Keratinocyte (primary cell): ENCODE results near the gene VTI1A. TPM values are rescaled to one million over a fixed set of nuclear protein-coding genes. Genes with fewer than 3 reads are reported as not detected.

Experiments used
- DNase-seq: peaks from one replicate; pipeline ENCODE4 v3.0.0-alpha.2; 2011; ENCODE audit warnings: low read depth, missing footprints, low spot score
- FAIRE-seq: peaks from 2 replicates; lab custom pipeline; 2011; peaks lifted over from hg19 to GRCh38; lab: Jason Lieb, UNC
- H2AFZ ChIP-seq: 2 replicates; pipeline ENCODE4 v1.6.0; 2012; ENCODE audit warnings: low read length, control low read depth, inconsistent platforms; ENCODE audit not compliant: control insufficient read depth
- H3K27ac ChIP-seq: 2 replicates; pipeline ENCODE4 v1.5.1; 2011; ENCODE audit warnings: low read length; ENCODE audit not compliant: control insufficient read depth, insufficient read depth
- H3K27me3 ChIP-seq: 3 replicates; pipeline ENCODE4 v1.6.0; 2011; ENCODE audit warnings: low read length; ENCODE audit not compliant: control insufficient read depth, insufficient read depth; ENCODE audit errors: extremely low read depth
- H3K36me3 ChIP-seq, 2 experiments: 2 replicates in 1 of 2; 3 replicates in 1 of 2; pipeline ENCODE4 v1.5.1; 2011; ENCODE audit warnings: low read length in 2 of 2, mild to moderate bottlenecking in 1 of 2; ENCODE audit not compliant: control insufficient read depth in 2 of 2, insufficient read depth in 2 of 2; ENCODE audit errors: extremely low read depth in 1 of 2
- H3K4me1 ChIP-seq: 3 replicates; pipeline ENCODE4 v1.5.1; 2011; ENCODE audit warnings: low read length; ENCODE audit not compliant: control insufficient read depth, insufficient read depth; ENCODE audit errors: extremely low read depth
- H3K4me2 ChIP-seq: 3 replicates; pipeline ENCODE4 v1.6.0; 2011; ENCODE audit warnings: low read depth, low read length; ENCODE audit not compliant: control insufficient read depth, insufficient read depth; ENCODE audit errors: extremely low read depth
- H3K4me3 ChIP-seq, 3 experiments: fragments of 200-600 bp in 1 of 3; sonication (generic) in 1 of 3; 2 replicates in 2 of 3; 3 replicates in 1 of 3; pipeline ENCODE4 v1.5.1; 2011 to 2016; ENCODE audit warnings: low read length in 3 of 3, mild to moderate bottlenecking in 3 of 3, control low read depth in 2 of 3, inconsistent platforms in 1 of 3, low read depth in 1 of 3, mixed read lengths in 1 of 3, mixed run types in 1 of 3, moderate library complexity in 1 of 3; ENCODE audit not compliant: control insufficient read depth in 2 of 3, insufficient read depth in 2 of 3; ENCODE audit errors: extremely low read depth in 1 of 3
- H3K79me2 ChIP-seq: 2 replicates; pipeline ENCODE4 v1.6.0; 2012; ENCODE audit warnings: low read length; ENCODE audit not compliant: control insufficient read depth, insufficient read depth
- H3K9ac ChIP-seq: 3 replicates; pipeline ENCODE4 v1.6.0; 2011; ENCODE audit warnings: low read length; ENCODE audit not compliant: control insufficient read depth, insufficient read depth; ENCODE audit errors: extremely low read depth
- H3K9me1 ChIP-seq: 3 replicates; pipeline ENCODE4 v1.6.0; 2011; ENCODE audit warnings: low read length; ENCODE audit not compliant: control insufficient read depth, insufficient read depth; ENCODE audit errors: extremely low read depth
- H3K9me3 ChIP-seq: 2 replicates; pipeline ENCODE4 v1.5.1; 2012; ENCODE audit warnings: low read depth, low read length; ENCODE audit not compliant: control insufficient read depth
- H4K20me1 ChIP-seq: 3 replicates; pipeline ENCODE4 v1.6.0; 2011; ENCODE audit warnings: low read length; ENCODE audit not compliant: control insufficient read depth, insufficient read depth; ENCODE audit errors: extremely low read depth
- CTCF ChIP-seq, 3 experiments: IDR thresholded peaks in 1 of 3; conservative IDR thresholded peaks in 1 of 3; optimal IDR thresholded peaks in 1 of 3; 2 replicates in 2 of 3; 3 replicates in 1 of 3; pipeline versions ENCODE3 to v1.5.1; 2011; ENCODE audit warnings: low read length in 3 of 3, mild to moderate bottlenecking in 3 of 3, moderate library complexity in 2 of 3, control low read depth in 1 of 3, inconsistent platforms in 1 of 3; ENCODE audit not compliant: insufficient read depth in 2 of 3; ENCODE audit errors: extremely low read depth in 1 of 3
- EZH2 ChIP-seq: IDR thresholded peaks from one replicate; pipeline ENCODE4 v1.6.1; 2012; ENCODE audit warnings: inconsistent platforms, mild to moderate bottlenecking, low read length, moderate library complexity
- dilution Hi-C: fragments of 300-500 bp; cut with MboI; formaldehyde crosslinking; loops from one replicate; pipeline ENCODE4 v1.7.0; 2020; ENCODE audit warnings: low sequenced_read_pairs; ENCODE audit not compliant: extremely low pct_ligation_motif_present
- polyA plus RNA-seq, 5 experiments: library from polyadenylated mRNA; depleted of rRNA in 3 of 5; stranded (reverse) in 3 of 5; stranded (forward) in 1 of 5; unstranded in 1 of 5; fragments of >200 nt; gene quantifications; 1 replicate in 1 of 5; 2 replicates in 3 of 5; 3 replicates in 1 of 5; pipeline versions ENCODE4 v1.2.1 to v1.2.3, GENCODE V29; 2011 to 2012; ENCODE audit warnings: missing spikeins in 2 of 5, low read depth in 1 of 5, low replicate concordance in 1 of 5

Gene VTI1A
- polyA plus RNA-seq, 1 donor (not counting 4 experiments of a cell fraction or from before 2014, with no cell fraction given): 18.5 TPM

DNA sequence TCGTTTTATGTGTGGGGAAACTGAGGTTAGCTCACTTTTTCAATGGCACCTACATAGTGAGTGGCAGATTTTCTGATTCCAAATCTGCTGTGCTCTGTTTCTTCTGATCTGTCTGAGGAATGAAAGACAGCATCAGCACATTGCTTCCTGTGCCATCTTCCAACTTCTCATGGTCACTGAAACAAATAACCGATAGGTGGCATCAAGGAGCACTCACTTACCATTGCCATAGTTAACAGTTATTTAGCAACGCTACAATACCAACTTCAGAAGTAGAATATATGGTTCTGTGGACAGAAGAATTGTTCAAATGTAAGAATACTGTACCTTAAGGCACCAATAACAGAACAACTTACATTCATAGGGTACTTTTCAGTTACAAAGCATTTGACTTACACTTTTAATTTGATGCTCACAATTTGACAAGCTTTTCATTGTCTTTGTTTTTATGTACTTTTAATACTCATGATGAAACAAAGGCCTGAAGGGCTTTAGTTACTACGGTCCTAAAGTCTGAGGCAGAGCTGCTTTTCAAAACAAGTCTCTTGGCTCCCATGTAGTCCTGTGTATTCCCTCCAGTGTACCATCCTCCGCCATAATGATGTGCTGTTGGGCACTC lies 274.2 kb downstream of the VTI1A start:
- Histone ChIP-seq H3K9me1 (no peaks in the 10 kb centered on the region), H2AFZ (no peak overlapping the region), H3K36me3 (no peaks in the 10 kb centered on the region), H3K79me2 (no peaks in the 10 kb centered on the region), H3K4me3 (no peak overlapping the region), H3K9me3 (no peaks in the 10 kb centered on the region), H3K27me3 (no peaks in the 10 kb centered on the region), H3K4me1 (peaks cover 6% of the 10 kb centered on the region), H3K4me2 (no peak overlapping the region), H4K20me1 (no peaks in the 10 kb centered on the region), H3K27ac (no peak overlapping the region), H3K9ac (no peak overlapping the region)
- TF ChIP-seq EZH2 (no peak), CTCF (optimal IDR thresholded peaks at IDR 0.05 in 1 of 3, IDR thresholded peaks at IDR 0.05 in 1 of 3, conservative IDR thresholded peaks at IDR 0.05 in 1 of 3; ENCODE audit: extremely low read depth in 1 of 3, insufficient read depth in 2 of 3, low read length in 3 of 3) (peak; percentile 52 to 65 (median 65))
- FAIRE-seq: peak; percentile 69
- DNase-seq: no peak
- dilution Hi-C loops: no loop called here

DNA sequence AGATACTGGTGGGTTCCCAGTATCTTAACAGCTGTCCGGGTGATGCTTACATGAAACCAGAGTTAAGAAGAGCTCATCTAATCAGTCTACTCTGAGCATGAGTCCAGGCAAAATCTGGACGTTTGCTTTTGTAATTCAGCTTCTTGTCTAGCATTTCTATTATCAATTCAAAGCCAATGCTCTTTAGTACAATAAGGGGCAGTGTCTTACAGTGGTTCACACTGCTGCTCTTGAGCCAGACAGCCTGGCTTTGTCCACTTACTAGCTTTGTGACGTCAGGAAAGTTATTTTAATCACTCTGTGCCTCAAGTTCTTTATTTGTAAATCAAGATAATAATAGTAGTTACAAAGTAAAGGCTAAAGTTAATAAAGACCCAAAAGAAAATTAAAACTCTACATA lies 275.7 kb downstream of the VTI1A start:
- no peaks in the 10 kb centered on the region for H3K36me3 ChIP-seq
- FAIRE-seq (no peak), DNase-seq (no peak)
- no peak overlapping the region for H2AFZ ChIP-seq
- H3K27ac ChIP-seq: no peak overlapping the region
- H3K4me1 ChIP-seq: peaks cover 6% of the 10 kb centered on the region
- H3K27me3 ChIP-seq: no peaks in the 10 kb centered on the region
- no peak for TF ChIP-seq EZH2
- no peak for TF ChIP-seq CTCF (optimal IDR thresholded peaks at IDR 0.05 in 1 of 3, IDR thresholded peaks at IDR 0.05 in 1 of 3, conservative IDR thresholded peaks at IDR 0.05 in 1 of 3; ENCODE audit: extremely low read depth in 1 of 3, insufficient read depth in 2 of 3, low read length in 3 of 3)
- dilution Hi-C loops: no loop called here
- H3K9me1 ChIP-seq: no peaks in the 10 kb centered on the region
- no peak overlapping the region for H3K4me3 ChIP-seq
- no peaks in the 10 kb centered on the region for H4K20me1 ChIP-seq
- H3K9me3 ChIP-seq: no peaks in the 10 kb centered on the region
- no peaks in the 10 kb centered on the region for H3K79me2 ChIP-seq
- H3K9ac ChIP-seq: no peak overlapping the region
- H3K4me2 ChIP-seq: no peak overlapping the region
